H9 (cell line): Measurements from ENCODE around the gene ABCG1. TPM values are rescaled to one million over a fixed set of nuclear protein-coding genes. Genes with fewer than 3 reads are reported as not detected.

Experiments
- DNase-seq: peaks from one replicate; pipeline ENCODE4 v3.0.0-alpha.2; 2017
- H2AFZ ChIP-seq: one replicate; pipeline ENCODE4 v1.6.1; 2013; ENCODE audit warnings: mild to moderate bottlenecking, low read length, control low read depth, moderate library complexity
- H2AK5ac ChIP-seq: 2 replicates; pipeline ENCODE4 v1.6.1; 2013; ENCODE audit warnings: low read length, control low read depth, mixed read lengths; ENCODE audit not compliant: insufficient read length
- H2BK120ac ChIP-seq: one replicate; pipeline ENCODE4 v1.6.1; 2013; ENCODE audit warnings: low read depth, mild to moderate bottlenecking, low read length, control low read depth, inconsistent platforms; ENCODE audit not compliant: poor library complexity, severe bottlenecking
- H2BK12ac ChIP-seq: 2 replicates; pipeline ENCODE4 v1.6.1; 2013; ENCODE audit warnings: low read length, control low read depth, mixed read lengths, low read depth; ENCODE audit not compliant: insufficient read length
- H2BK15ac ChIP-seq: 2 replicates; pipeline ENCODE4 v1.6.1; 2013; ENCODE audit warnings: low read depth, low read length, control low read depth
- H2BK20ac ChIP-seq: one replicate; pipeline ENCODE4 v1.6.1; 2013; ENCODE audit warnings: low read depth, mild to moderate bottlenecking, low read length, control low read depth, inconsistent platforms; ENCODE audit not compliant: poor library complexity, severe bottlenecking
- H2BK5ac ChIP-seq: 2 replicates; pipeline ENCODE4 v1.6.1; 2013; ENCODE audit warnings: low read length, control low read depth, mixed read lengths; ENCODE audit not compliant: insufficient read length
- H3K14ac ChIP-seq: 2 replicates; pipeline ENCODE4 v1.6.1; 2013; ENCODE audit warnings: low read length, control low read depth; ENCODE audit not compliant: insufficient read depth
- H3K18ac ChIP-seq: 2 replicates; pipeline ENCODE4 v1.6.1; 2013; ENCODE audit warnings: low read depth, mild to moderate bottlenecking, mixed read lengths, low read length, control low read depth; ENCODE audit not compliant: insufficient read length
- H3K23ac ChIP-seq: 2 replicates; pipeline ENCODE4 v1.6.1; 2013; ENCODE audit warnings: low read length, control low read depth, mixed read lengths, low read depth; ENCODE audit not compliant: insufficient read length
- H3K23me2 ChIP-seq: 2 replicates; pipeline ENCODE4 v1.6.1; 2013; ENCODE audit warnings: low read depth, mild to moderate bottlenecking, mixed read lengths, low read length, control low read depth; ENCODE audit not compliant: insufficient read length, poor library complexity, severe bottlenecking
- H3K27ac ChIP-seq: 2 replicates; pipeline ENCODE4 v1.5.1; 2013; ENCODE audit warnings: low read length, control low read depth, mixed read lengths, low read depth; ENCODE audit not compliant: insufficient read length
- H3K27me3 ChIP-seq: 2 replicates; pipeline ENCODE4 v1.6.1; 2013; ENCODE audit warnings: low read length, control low read depth, inconsistent platforms; ENCODE audit not compliant: insufficient read depth
- H3K4ac ChIP-seq: 2 replicates; pipeline ENCODE4 v1.6.1; 2013; ENCODE audit warnings: low read depth, mild to moderate bottlenecking, control low read depth, inconsistent platforms, low read length, moderate library complexity
- H3K4me1 ChIP-seq: 2 replicates; pipeline ENCODE4 v1.6.1; 2013; ENCODE audit warnings: low read length, control low read depth, inconsistent platforms; ENCODE audit not compliant: insufficient read depth
- H3K4me2 ChIP-seq: 2 replicates; pipeline ENCODE4 v1.6.1; 2013; ENCODE audit warnings: low read length, control low read depth, mixed read lengths; ENCODE audit not compliant: insufficient read length, insufficient read depth
- H3K56ac ChIP-seq: 2 replicates; pipeline ENCODE4 v1.6.1; 2013; ENCODE audit warnings: low read depth, mild to moderate bottlenecking, mixed read lengths, low read length, control low read depth; ENCODE audit not compliant: insufficient read length
- H3K79me1 ChIP-seq: 2 replicates; pipeline ENCODE4 v1.6.1; 2013; ENCODE audit warnings: low read depth, mild to moderate bottlenecking, moderate library complexity, low read length, control low read depth, inconsistent platforms; ENCODE audit not compliant: insufficient read depth, poor library complexity, severe bottlenecking
- H3K79me2 ChIP-seq: 2 replicates; pipeline ENCODE4 v1.6.1; 2013; ENCODE audit warnings: low read length, control low read depth, inconsistent platforms; ENCODE audit not compliant: insufficient read depth
- H3K9ac ChIP-seq: 2 replicates; pipeline ENCODE4 v1.6.1; 2013; ENCODE audit warnings: low read length, control low read depth, mixed read lengths; ENCODE audit not compliant: insufficient read length; ENCODE audit errors: extremely low read depth
- H3K9me3 ChIP-seq: one replicate; pipeline ENCODE4 v1.6.1; 2013; ENCODE audit warnings: low read depth, low read length, inconsistent platforms; ENCODE audit not compliant: control insufficient read depth
- H3T11ph ChIP-seq: one replicate; pipeline ENCODE4 v1.6.1; 2013; ENCODE audit warnings: mild to moderate bottlenecking, low read length, control low read depth, inconsistent platforms
- H4K20me1 ChIP-seq: one replicate; pipeline ENCODE4 v1.6.1; 2013; ENCODE audit not compliant: control insufficient read depth, insufficient read length, insufficient read depth
- H4K5ac ChIP-seq: 2 replicates; pipeline ENCODE4 v1.6.1; 2013; ENCODE audit warnings: low read depth, mild to moderate bottlenecking, mixed read lengths, low read length, control low read depth; ENCODE audit not compliant: insufficient read length
- H4K8ac ChIP-seq: replicated peaks from 2 replicates; pipeline ENCODE4 v1.6.1; 2013; ENCODE audit warnings: low read length, control low read depth, mixed read lengths, low read depth; ENCODE audit not compliant: insufficient read length
- H4K91ac ChIP-seq: 2 replicates; pipeline ENCODE4 v1.6.1; 2013; ENCODE audit warnings: low read depth, mild to moderate bottlenecking, moderate library complexity, mixed read lengths, low read length, control low read depth; ENCODE audit not compliant: insufficient read length
- H3K27ac Mint-ChIP-seq, 3 experiments: 2 replicates in 2 of 3; 3 replicates in 1 of 3; pipeline ENCODE4 v1.8.0; 2020 to 2021; ENCODE audit warnings: mixed read lengths in 3 of 3, mild to moderate bottlenecking in 1 of 3, moderate library complexity in 1 of 3
- H3K27me3 Mint-ChIP-seq: 2 replicates; pipeline ENCODE4 v1.8.0; 2021; ENCODE audit warnings: low read depth, mild to moderate bottlenecking, moderate library complexity, mixed read lengths
- H3K36me3 Mint-ChIP-seq, 3 experiments: 2 replicates in 2 of 3; 3 replicates in 1 of 3; pipeline ENCODE4 v1.8.0; 2020 to 2021; ENCODE audit warnings: low read depth in 3 of 3, mixed read lengths in 3 of 3; ENCODE audit not compliant: insufficient read depth in 1 of 3
- H3K4me1 Mint-ChIP-seq, 2 experiments: 2 replicates each; pipeline ENCODE4 v1.8.0; 2020; ENCODE audit warnings: mixed read lengths in 2 of 2
- H3K4me3 Mint-ChIP-seq, 2 experiments: 2 replicates in 1 of 2; 3 replicates in 1 of 2; pipeline ENCODE4 v1.8.0; 2020 to 2021; ENCODE audit warnings: mild to moderate bottlenecking in 2 of 2, mixed read lengths in 2 of 2, moderate library complexity in 1 of 2
- H3K9me3 Mint-ChIP-seq, 2 experiments: 2 replicates in 1 of 2; 3 replicates in 1 of 2; pipeline ENCODE4 v1.8.0; 2020; ENCODE audit warnings: mild to moderate bottlenecking in 2 of 2, mixed read lengths in 2 of 2, moderate library complexity in 1 of 2
- WGBS: extraction: QIAGEN DNeasy Blood & Tissue Kit; methylation state at CpG from one replicate; pipeline ENCODE4 v1.1.7; 2013; ENCODE audit warnings: missing lambda C conversion rate, low lambda C conversion rate, mixed read lengths; ENCODE audit not compliant: insufficient read length; ENCODE audit errors: extremely low coverage; 5-methylcytosine and 5-hydroxymethylcytosine counted together
- total RNA-seq: library from RNA; stranded (reverse); gene quantifications from 2 replicates; pipeline ENCODE4 v1.2.1, GENCODE V29; 2021
- TF ChIP-seq, protein P1 (sequence below): fragments of 200-600 bp; sonication (generic); conservative IDR thresholded peaks from 3 replicates; pipeline ENCODE4 v1.8.0; 2021; ENCODE audit warnings: antibody characterized with exemption, mild to moderate bottlenecking

Gene ABCG1
- total RNA-seq, 1 experiment from 2014 or later = 0.83 TPM

DNA sequence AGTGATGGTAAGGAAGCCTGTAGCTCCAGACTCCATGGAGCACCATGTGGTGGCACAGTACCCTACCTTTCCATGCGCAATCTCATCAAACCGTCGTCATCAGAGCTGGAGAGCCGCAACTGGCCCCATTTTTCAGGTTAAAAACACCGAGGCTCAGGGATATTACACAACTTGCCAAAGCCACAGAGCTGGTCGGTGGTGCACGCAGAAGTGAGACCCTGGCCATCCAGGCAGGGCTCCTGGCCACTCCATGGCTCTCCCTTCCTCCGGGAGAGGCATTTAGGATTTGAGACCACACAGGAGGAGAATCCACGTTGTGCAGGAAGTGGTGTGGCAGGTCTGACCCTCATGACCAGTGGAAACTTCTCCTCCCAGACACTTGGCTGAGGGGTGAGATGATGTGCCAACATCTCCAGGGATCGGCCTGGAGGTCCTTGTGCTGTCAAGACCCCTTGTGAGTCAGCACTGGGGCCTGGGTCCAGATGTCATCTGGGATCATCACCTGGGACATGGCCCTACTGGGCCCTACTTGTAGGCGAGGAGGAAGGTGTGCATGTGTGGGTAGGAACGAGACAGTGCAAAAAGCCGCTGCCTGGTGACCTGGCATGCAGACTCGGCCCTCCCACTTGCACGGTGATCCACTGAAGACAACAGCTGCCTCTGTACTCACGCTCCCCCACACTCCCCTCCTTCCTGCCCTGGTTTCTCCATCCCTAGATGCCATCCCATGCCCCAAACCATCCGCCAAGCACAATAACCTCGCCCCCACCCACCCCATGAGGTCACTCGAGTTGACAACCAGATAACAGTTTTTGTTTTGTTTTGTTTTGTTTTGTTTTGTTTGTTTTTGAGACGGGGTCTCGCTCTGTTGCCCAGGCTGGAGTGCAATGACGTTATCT is 85.9 kb downstream of the ABCG1 start:
- WGBS = no CpG with 5 or more reads among the region's 22 CpGs
- Histone ChIP-seq H2BK15ac (no peak overlapping the region), H2BK5ac (no peak overlapping the region), H2AK5ac (no peak overlapping the region), H3K27me3 (no peaks in the 10 kb centered on the region), H4K5ac (no peak overlapping the region), H4K8ac (no peak overlapping the region), H3K23me2 (no peaks in the 10 kb centered on the region), H3K4ac (no peak overlapping the region), H3K79me1 (no peaks in the 10 kb centered on the region), H4K91ac (no peak overlapping the region), H2BK120ac (no peak overlapping the region), H3K4me2 (no peak overlapping the region), H3K18ac (no peak overlapping the region), H2BK12ac (no peak overlapping the region), H3K4me1 (no peaks in the 10 kb centered on the region), H3K56ac (no peak overlapping the region), H3K14ac (no peak overlapping the region), H4K20me1 (no peaks in the 10 kb centered on the region), H3K9ac (no peak overlapping the region), H2AFZ (no peak overlapping the region), H3K23ac (no peak overlapping the region), H3K9me3 (no peaks in the 10 kb centered on the region), H3T11ph (no peak overlapping the region), H3K27ac (no peak overlapping the region), H3K79me2 (no peaks in the 10 kb centered on the region), H2BK20ac (no peak overlapping the region)
- TF ChIP-seq, protein P1, sequence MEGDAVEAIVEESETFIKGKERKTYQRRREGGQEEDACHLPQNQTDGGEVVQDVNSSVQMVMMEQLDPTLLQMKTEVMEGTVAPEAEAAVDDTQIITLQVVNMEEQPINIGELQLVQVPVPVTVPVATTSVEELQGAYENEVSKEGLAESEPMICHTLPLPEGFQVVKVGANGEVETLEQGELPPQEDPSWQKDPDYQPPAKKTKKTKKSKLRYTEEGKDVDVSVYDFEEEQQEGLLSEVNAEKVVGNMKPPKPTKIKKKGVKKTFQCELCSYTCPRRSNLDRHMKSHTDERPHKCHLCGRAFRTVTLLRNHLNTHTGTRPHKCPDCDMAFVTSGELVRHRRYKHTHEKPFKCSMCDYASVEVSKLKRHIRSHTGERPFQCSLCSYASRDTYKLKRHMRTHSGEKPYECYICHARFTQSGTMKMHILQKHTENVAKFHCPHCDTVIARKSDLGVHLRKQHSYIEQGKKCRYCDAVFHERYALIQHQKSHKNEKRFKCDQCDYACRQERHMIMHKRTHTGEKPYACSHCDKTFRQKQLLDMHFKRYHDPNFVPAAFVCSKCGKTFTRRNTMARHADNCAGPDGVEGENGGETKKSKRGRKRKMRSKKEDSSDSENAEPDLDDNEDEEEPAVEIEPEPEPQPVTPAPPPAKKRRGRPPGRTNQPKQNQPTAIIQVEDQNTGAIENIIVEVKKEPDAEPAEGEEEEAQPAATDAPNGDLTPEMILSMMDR = no peak
- Mint-ChIP-seq H3K9me3 (no peaks in the 10 kb centered on the region), H3K4me1 (peaks cover 4% of the 10 kb centered on the region in 2 experiments), H3K36me3 (no peaks in the 10 kb centered on the region), H3K27ac (no peak overlapping the region), H3K4me3 (no peak overlapping the region; a peak in 1 of 5 replicates), H3K27me3 (peaks cover 7% of the 10 kb centered on the region)
- DNase-seq = no peak
